SK-N-SH (cell line): ENCODE data around the gene ZFHX3. TPM values are rescaled to one million over a fixed set of nuclear protein-coding genes. Genes with fewer than 3 reads are reported as not detected.

ENCODE experiments used
- CTCF ChIA-PET: fragments of 300-600, 350-600 bp; formaldehyde crosslinking; extraction: SDS; loops from one replicate; lab custom pipeline; 2021; lab: Yijun Ruan, JAX
- POLR2A ChIA-PET: fragments of 350-600 bp; sonication (Branson Sonifier 250); formaldehyde crosslinking; extraction: SDS; loops from one replicate; lab custom pipeline; 2020; ENCODE audit warnings: antibody characterized with exemption, inconsistent platforms; lab: Yijun Ruan, JAX
- DNase-seq: peaks from one replicate; pipeline ENCODE4 v3.0.0; 2012
- H2AFZ ChIP-seq: fragments of 200-600 bp; sonication (generic); 2 replicates; pipeline ENCODE4 v1.8.1; 2016; ENCODE audit warnings: antibody characterized with exemption, mild to moderate bottlenecking, low read depth
- H3F3A ChIP-seq: fragments of 200-600 bp; sonication (generic); replicated peaks from 2 replicates; pipeline ENCODE3; 2016; ENCODE audit warnings: antibody characterized with exemption, mild to moderate bottlenecking; ENCODE audit not compliant: insufficient read depth
- H3K27ac ChIP-seq, 2 experiments: fragments of 200-500 bp in 1 of 2; fragments of 200-600 bp in 1 of 2; sonication (Bioruptor generic) in 1 of 2; sonication (generic), shearing (Covaris generic) in 1 of 2; 2 replicates each; pipeline versions ENCODE4 v1.5.1 to v1.6.1; 2014 to 2016; ENCODE audit warnings: low read depth in 2 of 2, inconsistent platforms in 1 of 2, low read length in 1 of 2, mild to moderate bottlenecking in 1 of 2, mixed read lengths in 1 of 2
- H3K27me3 ChIP-seq: fragments of 200-600 bp; sonication (generic), shearing (Covaris generic); 2 replicates; pipeline ENCODE4 v1.6.1; 2016; ENCODE audit warnings: mixed run types; ENCODE audit not compliant: insufficient read depth
- H3K36me3 ChIP-seq, 2 experiments: fragments of 200-500 bp in 1 of 2; fragments of 200-600 bp in 1 of 2; sonication (Bioruptor generic) in 1 of 2; sonication (generic) in 1 of 2; replicated peaks in 1 of 2; 2 replicates each; pipeline versions ENCODE3 to v1.5.1; 2014 to 2016; ENCODE audit warnings: low read length in 1 of 2, mild to moderate bottlenecking in 1 of 2; ENCODE audit not compliant: insufficient read depth in 2 of 2, control insufficient read depth in 1 of 2
- H3K4me1 ChIP-seq, 2 experiments: fragments of 200-500 bp in 1 of 2; fragments of 200-600 bp in 1 of 2; sonication (Bioruptor generic) in 1 of 2; sonication (generic), shearing (Covaris generic) in 1 of 2; 2 replicates each; pipeline versions ENCODE4 v1.5.1 to v1.6.1; 2014 to 2016; ENCODE audit warnings: low read depth in 1 of 2, low read length in 1 of 2, mixed run types in 1 of 2; ENCODE audit not compliant: insufficient read depth in 2 of 2, control insufficient read depth in 1 of 2
- H3K4me2 ChIP-seq: fragments of 200-600 bp; sonication (generic), shearing (Covaris generic); 2 replicates; pipeline ENCODE4 v1.6.1; 2017; ENCODE audit warnings: mixed run types
- H3K4me3 ChIP-seq, 2 experiments: fragments of 200-500 bp in 1 of 2; fragments of 200-600 bp in 1 of 2; sonication (Bioruptor generic) in 1 of 2; sonication (generic), shearing (Covaris generic) in 1 of 2; 2 replicates each; pipeline versions ENCODE4 v1.5.1 to v1.8.1; 2014 to 2016; ENCODE audit warnings: low read depth in 2 of 2, inconsistent platforms in 1 of 2, low read length in 1 of 2, mild to moderate bottlenecking in 1 of 2, mixed read lengths in 1 of 2, moderate library complexity in 1 of 2
- H3K79me2 ChIP-seq: fragments of 200-600 bp; sonication (generic); 2 replicates; pipeline ENCODE4 v1.8.1; 2017; ENCODE audit warnings: mild to moderate bottlenecking; ENCODE audit not compliant: insufficient read depth
- H3K9ac ChIP-seq: fragments of 200-600 bp; sonication (generic); 2 replicates; pipeline ENCODE4 v1.6.1; 2017; ENCODE audit warnings: mixed run types
- H3K9me2 ChIP-seq: fragments of 200-600 bp; sonication (generic); 2 replicates; pipeline ENCODE4 v1.6.1; 2017; ENCODE audit warnings: mixed run types
- H3K9me3 ChIP-seq: fragments of 200-600 bp; sonication (generic); 2 replicates; pipeline ENCODE4 v1.6.1; 2017; ENCODE audit warnings: mixed run types, mild to moderate bottlenecking, moderate library complexity
- H4K20me1 ChIP-seq: fragments of 200-600 bp; sonication (generic); 2 replicates; pipeline ENCODE4 v1.6.1; 2017; ENCODE audit warnings: mild to moderate bottlenecking, mixed run types; ENCODE audit not compliant: insufficient read depth
- CTCF ChIP-seq: fragments of 200-600 bp; sonication (generic); IDR thresholded peaks from 2 replicates; pipeline ENCODE4 v1.6.1; 2017; ENCODE audit warnings: antibody characterized with exemption, mild to moderate bottlenecking, moderate library complexity
- ELF1 ChIP-seq: IDR thresholded peaks from 2 replicates; pipeline ENCODE4 v1.4.0; 2012
- EP300 ChIP-seq, 2 experiments: IDR thresholded peaks; 2 replicates each; pipeline versions ENCODE4 v1.4.0 to v1.6.1; 2012; ENCODE audit warnings: borderline replicate concordance in 1 of 2, low read depth in 1 of 2, low read length in 1 of 2
- FOSL2 ChIP-seq: IDR thresholded peaks from 2 replicates; pipeline ENCODE4 v1.4.0; 2012; ENCODE audit warnings: low read depth, mild to moderate bottlenecking, moderate library complexity, borderline replicate concordance
- FOXM1 ChIP-seq: IDR thresholded peaks from 2 replicates; pipeline ENCODE4 v1.4.0; 2012; ENCODE audit warnings: low read depth, mild to moderate bottlenecking
- GABPA ChIP-seq: IDR thresholded peaks from 2 replicates; pipeline ENCODE4 v1.4.0; 2012; ENCODE audit warnings: low read depth, mild to moderate bottlenecking
- GATA2 ChIP-seq: sonication (generic); formaldehyde crosslinking; IDR thresholded peaks from 2 replicates; pipeline ENCODE4 v1.5.0; 2020; ENCODE audit warnings: mild to moderate bottlenecking, missing genetic modification reagents
- IRF3 ChIP-seq: fragments of 150-350 bp; IDR thresholded peaks from 2 replicates; pipeline ENCODE4 v1.6.1; 2016; ENCODE audit warnings: mild to moderate bottlenecking, low read depth, low read length
- MAX ChIP-seq: IDR thresholded peaks from 2 replicates; pipeline ENCODE4 v1.4.0; 2012; ENCODE audit warnings: low read depth
- MEF2A ChIP-seq: IDR thresholded peaks from 2 replicates; pipeline ENCODE4 v1.4.0; 2012; ENCODE audit warnings: low read depth, borderline replicate concordance
- RAD21 ChIP-seq: IDR thresholded peaks from 2 replicates; pipeline ENCODE4 v1.6.1; 2012; ENCODE audit warnings: mild to moderate bottlenecking, low read length
- REST ChIP-seq: IDR thresholded peaks from 2 replicates; pipeline ENCODE4 v1.6.1; 2012; ENCODE audit warnings: mild to moderate bottlenecking, low read depth, low read length, moderate library complexity
- RXRA ChIP-seq: IDR thresholded peaks from 2 replicates; pipeline ENCODE4 v1.4.0; 2012; ENCODE audit warnings: low read depth, mild to moderate bottlenecking, borderline replicate concordance
- SIN3A ChIP-seq: IDR thresholded peaks from 2 replicates; pipeline ENCODE4 v1.6.1; 2012; ENCODE audit warnings: low read depth, mild to moderate bottlenecking, low read length, moderate library complexity, borderline replicate concordance
- SMC3 ChIP-seq: IDR thresholded peaks from 2 replicates; pipeline ENCODE4 v1.6.1; 2012; ENCODE audit warnings: low read depth, low read length, improper control_type of control experiment
- TEAD4 ChIP-seq: IDR thresholded peaks from 2 replicates; pipeline ENCODE4 v1.4.0; 2012; ENCODE audit warnings: mild to moderate bottlenecking, borderline replicate concordance; ENCODE audit not compliant: insufficient read depth
- USF1 ChIP-seq: IDR thresholded peaks from 2 replicates; pipeline ENCODE4 v1.4.0; 2012; ENCODE audit warnings: low read depth, borderline replicate concordance
- YY1 ChIP-seq: IDR thresholded peaks from 2 replicates; pipeline ENCODE4 v1.4.0; 2012; ENCODE audit warnings: low read depth, mild to moderate bottlenecking
- ZBTB33 ChIP-seq: IDR thresholded peaks from 2 replicates; pipeline ENCODE4 v1.4.0; 2012; ENCODE audit warnings: low read depth, borderline replicate concordance
- WGBS: methylation state at CpG from one replicate; pipeline ENCODE4 v1.1.6; 2017; ENCODE audit warnings: low lambda C conversion rate; 5-methylcytosine and 5-hydroxymethylcytosine counted together
- polyA plus RNA-seq, 3 experiments: library from polyadenylated mRNA; depleted of rRNA; stranded (reverse); fragments of >200 nt; gene quantifications; 2 replicates each; pipeline ENCODE4 v1.2.3, GENCODE V29; 2012

ZFHX3 gene
- polyA plus RNA-seq, 1 of the 3 experiments (the other 2 are of a cell fraction) = 2.0 TPM

- ChIA-PET CTCF (interaction anchor here (0.9 to 3.7 kb wide), 5 partner anchors 8 to 98 kb away, joined by 3 to 19 read pairs (median 3); no protein-coding TSS in a partner anchor), POLR2A (no interaction called here)
- Histone ChIP-seq H3K4me3 (no peak overlapping the region), H4K20me1 (peaks cover 53% of the 10 kb centered on the region), H3K36me3 (no peaks in the 10 kb centered on the region), H3K27ac (no peak overlapping the region), H3K79me2 (peaks cover 80% of the 10 kb centered on the region), H3K27me3 (no peaks in the 10 kb centered on the region), H3K9me3 (no peaks in the 10 kb centered on the region), H3K9me2 (no peaks in the 10 kb centered on the region), H3K4me2 (no peak overlapping the region), H3K4me1 (peaks cover 18 to 20% of the 10 kb centered on the region in 2 experiments; a peak in 2 of 4 replicates), H2AFZ (no peak overlapping the region), H3K9ac (no peak overlapping the region), H3F3A (peaks cover 7% of the 10 kb centered on the region)
- 94% methylated on average over 7 of the region's 7 CpGs for WGBS
- no peak for DNase-seq
- TF ChIP-seq EP300 (IDR thresholded peaks at IDR 0.05; ENCODE audit: borderline replicate concordance in 1 of 2, low read depth in 1 of 2, low read length in 1 of 2) (no peak), ELF1 (no peak), MAX (no peak), MEF2A (no peak), FOSL2 (no peak), RAD21 (no peak), TEAD4 (no peak), FOXM1 (no peak), SMC3 (no peak), ZBTB33 (no peak), SIN3A (no peak), RXRA (no peak), USF1 (no peak), GATA2 (CRISPR knock-in tag) (no peak), GABPA (no peak), IRF3 (no peak), CTCF (no peak), REST (no peak), YY1 (no peak)
- TF ChIP-seq, all 33 proteins: peak for 0
These were observed 117.5 kb downstream of the ZFHX3 start for GRCh38 chr16:72930396-72930795.
